Stimulated activated CD8-positive, alpha-beta memory T cell treated with anti-CD3 and anti-CD28 coated beads, Interleukin-7, amount 100 ng/mL, for 48 hours (primary cell): Measurements from ENCODE around the gene CENPX.

Experiments
- DNase-seq, 2 donors: peaks; one replicate each; pipeline ENCODE4 v3.0.0-alpha.2; 2020; ENCODE audit warnings: low read depth in 1 of 2; ENCODE audit errors: extremely low read depth in 1 of 2

CENPX gene

GRCh38 chr17:81999976-82000802 is 22.5 kb downstream of the CENPX start:
- DNase-seq, result no peak

DNA sequence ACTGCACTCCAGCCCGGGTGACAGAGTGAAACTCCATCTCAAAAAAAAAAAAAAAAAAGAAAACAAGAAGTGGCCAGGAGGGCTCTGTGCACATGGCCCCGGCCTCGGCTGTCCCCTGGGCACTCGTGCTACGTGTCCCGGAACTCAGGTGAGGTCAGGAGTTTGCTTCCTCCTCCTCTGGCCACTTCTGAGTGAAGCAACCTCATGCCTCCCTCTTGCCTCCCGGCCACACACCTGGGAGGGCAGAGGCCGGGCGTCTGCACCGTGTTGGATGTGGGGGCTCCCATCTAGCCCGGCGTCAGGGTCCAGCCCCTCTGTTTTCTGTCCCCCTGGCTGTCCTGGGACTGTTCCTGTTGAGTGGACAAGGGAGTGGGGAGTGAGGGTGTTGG is 23.1 kb downstream of the CENPX start:
- no peak for DNase-seq

- DNase-seq, result no peak
Measured at GRCh38 chr17:81998691-81999438, 23.8 kb downstream of the CENPX start.

- no peak for DNase-seq
Measured at GRCh38 chr17:81998212-81998611, 24.5 kb downstream of the CENPX start.

- no peak for DNase-seq
Measured at GRCh38 chr17:81996757-81997441, 25.8 kb downstream of the CENPX start.

DNA sequence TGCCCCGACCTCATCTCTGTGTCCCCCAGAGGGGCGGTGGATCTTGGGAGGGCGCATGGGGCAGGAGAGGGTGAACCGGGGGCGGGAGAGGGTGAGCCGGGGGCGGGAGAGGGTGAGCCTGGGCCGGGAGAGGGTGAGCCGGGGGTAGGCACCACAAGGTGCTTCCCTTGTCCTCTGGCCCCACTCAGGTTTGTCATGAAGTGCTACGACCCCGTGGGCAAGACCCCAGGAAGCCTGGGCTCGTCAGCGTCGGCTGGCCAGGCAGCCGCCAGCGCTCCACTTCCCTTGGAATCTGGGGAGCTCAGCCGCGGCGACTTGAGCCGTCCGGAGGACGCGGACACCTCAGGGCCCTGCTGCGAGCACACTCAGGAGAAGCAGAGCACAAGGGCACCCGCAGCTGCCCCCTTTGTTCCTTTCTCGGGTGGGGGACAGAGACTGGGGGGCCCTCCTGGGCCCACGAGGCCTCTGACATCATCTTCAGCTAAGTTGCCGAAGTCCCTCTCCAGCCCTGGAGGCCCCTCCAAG is 26.4 kb downstream of the CENPX start:
- no peak for DNase-seq

DNA sequence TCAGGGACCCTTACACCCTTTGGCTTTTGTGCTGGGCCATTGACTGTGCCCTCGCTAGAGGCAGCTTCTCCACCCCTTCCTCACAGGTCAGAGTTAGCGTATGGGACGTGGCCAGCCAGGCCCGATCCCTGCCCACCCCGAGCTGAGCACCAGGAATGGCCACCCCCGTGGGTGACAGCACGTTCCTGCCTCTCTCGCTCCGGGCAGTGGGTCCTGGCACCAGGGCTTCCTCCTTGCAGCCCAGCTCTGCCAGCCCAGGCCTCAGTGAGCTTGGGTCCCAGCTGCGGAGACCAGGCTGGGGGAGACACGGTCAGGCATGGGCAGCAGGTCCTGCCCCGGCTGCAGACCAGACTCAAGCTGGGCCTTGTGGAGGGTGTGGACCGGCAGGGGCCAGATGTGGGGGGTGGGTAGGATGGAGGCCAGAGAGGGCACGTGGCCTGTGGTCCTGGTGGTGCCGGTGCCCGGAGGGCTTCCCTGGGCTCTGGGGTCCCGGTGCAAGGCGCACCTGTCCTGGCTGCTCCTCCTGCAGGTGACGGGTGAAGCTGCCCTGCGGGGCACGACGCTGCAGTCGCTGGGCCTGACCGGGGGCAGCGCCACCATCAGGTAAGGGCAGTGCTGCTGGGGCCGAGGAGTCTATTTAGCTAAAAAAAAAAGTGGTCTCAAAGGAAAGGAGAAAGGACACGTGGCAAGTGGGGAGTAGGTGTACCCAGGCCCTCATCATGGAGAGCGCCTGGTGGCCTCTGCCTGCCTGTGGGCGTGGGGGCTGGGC is 27.0 kb downstream of the CENPX start:
- DNase-seq, result no peak

GRCh38 chr17:81994593-81995462 is 27.9 kb downstream of the CENPX start:
- no peak for DNase-seq

GRCh38 chr17:81993729-81994592 is 28.7 kb downstream of the CENPX start:
- no peak for DNase-seq

- no peak for DNase-seq
Measured at GRCh38 chr17:81992306-81993102, 30.2 kb downstream of the CENPX start.

DNA sequence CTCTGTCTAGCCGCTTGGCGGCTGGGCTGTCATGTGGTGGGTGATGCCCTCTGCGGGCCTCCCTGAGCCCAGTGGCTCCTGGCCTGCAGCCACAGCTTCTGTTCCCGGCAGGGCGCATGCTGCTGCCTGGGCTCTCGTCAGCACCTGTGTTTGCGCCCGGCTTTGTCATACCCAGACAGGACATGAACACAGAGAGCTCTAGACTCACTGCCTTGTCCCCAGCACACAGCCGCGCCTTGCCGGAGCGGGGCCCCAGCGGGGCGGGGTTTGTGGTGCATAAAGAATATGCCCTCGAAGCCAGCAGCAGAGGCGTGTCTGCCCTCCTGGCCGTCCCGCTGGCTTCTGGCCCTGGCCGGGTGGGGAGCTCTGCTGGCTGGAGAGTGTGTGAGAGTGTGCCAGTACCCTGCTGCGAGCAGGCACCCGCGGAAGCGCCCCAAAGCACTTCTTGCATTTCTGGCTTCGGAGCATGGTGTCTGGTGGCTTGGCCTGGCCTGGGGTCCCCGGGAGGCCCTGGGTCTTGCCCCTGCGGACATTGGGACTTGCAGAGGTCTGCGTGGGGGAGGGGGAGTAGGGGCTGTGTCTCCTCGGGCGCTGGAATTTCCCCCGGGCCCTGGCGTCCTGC is 30.9 kb downstream of the CENPX start:
- DNase-seq, result no peak

- no peak for DNase-seq
Measured at GRCh38 chr17:81990836-81991683, 31.6 kb downstream of the CENPX start.

GRCh38 chr17:81987161-81987770 is 35.4 kb downstream of the CENPX start:
- DNase-seq, result no peak

GRCh38 chr17:81986606-81987005 is 36.1 kb downstream of the CENPX start:
- no peak for DNase-seq

DNA sequence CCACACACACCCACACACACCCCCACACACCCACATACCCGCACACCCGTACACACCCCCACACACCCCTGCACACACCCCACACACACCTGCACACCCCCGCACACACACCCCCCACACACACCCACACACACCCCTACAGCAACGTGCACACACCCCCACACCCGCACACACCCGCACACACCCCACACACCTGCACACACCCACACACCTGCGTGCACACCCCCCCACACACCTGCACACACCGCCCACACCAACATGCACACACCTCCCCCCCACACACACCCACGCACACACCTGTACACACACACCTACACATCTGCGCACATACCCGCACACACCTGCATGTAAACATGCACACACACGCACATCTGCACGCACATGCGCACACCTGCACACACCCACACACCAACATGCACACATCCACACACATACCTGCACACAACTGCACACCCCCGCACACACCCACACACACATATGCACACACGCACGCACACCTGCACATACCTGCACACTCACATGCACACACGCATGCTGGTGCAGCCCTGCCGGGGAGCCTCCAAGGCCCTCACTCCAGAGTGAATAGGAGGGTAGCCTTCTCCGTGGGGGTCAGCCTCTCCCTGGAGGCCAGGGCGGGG is 37.8 kb downstream of the CENPX start:
- no peak for DNase-seq
